ENCODE results near the gene SLC6A18.

- TF ChIP-seq EZH2 (IDR thresholded peaks at IDR 0.05) (no peak), POLR2AphosphoS5 (IDR thresholded peaks at IDR 0.05; ENCODE audit: borderline replicate concordance, low read depth, low read length) (no peak), FOXP2 (optimal IDR thresholded peaks at IDR 0.05; ENCODE audit: control extremely low read depth, extremely low read length, insufficient read depth) (no peak)
Observed at GRCh38 chr5:1208743-1209488, 16.3 kb upstream of the SLC6A18 start.

Measured in SK-N-MC (cell line).